GM12875 (cell line): ENCODE data around the gene MAST4.
A peak's percentile ranks its signal among the peaks of the same experiment; 100 is the strongest.
"Not testable (repeated sequence)": the region's sequence is repeated elsewhere in the genome, so short reads cannot be mapped to it uniquely, and the experiment has no call there.

ENCODE experiments used
- H3K4me3 ChIP-seq: one replicate; pipeline ENCODE4 v1.5.1; 2011; ENCODE audit warnings: low read depth, low read length, control low read depth
- TF ChIP-seq, protein P1 (sequence below): IDR thresholded peaks from 2 replicates; pipeline ENCODE4 v1.5.1; 2011; ENCODE audit warnings: low read depth, mild to moderate bottlenecking, control low read depth, inconsistent platforms, low read length, moderate library complexity, borderline replicate concordance; ENCODE audit not compliant: insufficient read depth

MAST4 gene

DNA sequence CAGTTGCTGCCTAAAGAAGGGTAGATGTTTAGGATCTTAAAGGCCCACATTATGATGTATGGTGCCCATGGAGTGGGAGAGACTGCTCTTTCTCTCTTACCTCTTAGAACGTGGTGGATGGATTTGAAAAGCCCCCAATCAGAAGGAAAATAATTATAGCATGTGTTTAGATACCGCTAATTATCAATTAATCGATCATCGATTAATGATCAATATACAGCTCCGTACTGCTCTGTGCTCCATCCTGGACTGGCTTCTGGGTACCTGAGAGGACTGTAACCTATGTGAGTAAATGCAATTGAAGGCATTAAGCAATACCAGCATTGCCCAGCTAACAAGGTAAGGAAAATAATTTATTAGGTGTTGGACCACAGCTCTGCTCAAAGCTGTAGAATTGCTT, 149.1 kb downstream of the MAST4 start:
- no peak overlapping the region for H3K4me3 ChIP-seq
- TF ChIP-seq, protein P1, sequence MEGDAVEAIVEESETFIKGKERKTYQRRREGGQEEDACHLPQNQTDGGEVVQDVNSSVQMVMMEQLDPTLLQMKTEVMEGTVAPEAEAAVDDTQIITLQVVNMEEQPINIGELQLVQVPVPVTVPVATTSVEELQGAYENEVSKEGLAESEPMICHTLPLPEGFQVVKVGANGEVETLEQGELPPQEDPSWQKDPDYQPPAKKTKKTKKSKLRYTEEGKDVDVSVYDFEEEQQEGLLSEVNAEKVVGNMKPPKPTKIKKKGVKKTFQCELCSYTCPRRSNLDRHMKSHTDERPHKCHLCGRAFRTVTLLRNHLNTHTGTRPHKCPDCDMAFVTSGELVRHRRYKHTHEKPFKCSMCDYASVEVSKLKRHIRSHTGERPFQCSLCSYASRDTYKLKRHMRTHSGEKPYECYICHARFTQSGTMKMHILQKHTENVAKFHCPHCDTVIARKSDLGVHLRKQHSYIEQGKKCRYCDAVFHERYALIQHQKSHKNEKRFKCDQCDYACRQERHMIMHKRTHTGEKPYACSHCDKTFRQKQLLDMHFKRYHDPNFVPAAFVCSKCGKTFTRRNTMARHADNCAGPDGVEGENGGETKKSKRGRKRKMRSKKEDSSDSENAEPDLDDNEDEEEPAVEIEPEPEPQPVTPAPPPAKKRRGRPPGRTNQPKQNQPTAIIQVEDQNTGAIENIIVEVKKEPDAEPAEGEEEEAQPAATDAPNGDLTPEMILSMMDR: no peak

- TF ChIP-seq, protein P1: no peak
- no peak overlapping the region for H3K4me3 ChIP-seq
Observed at GRCh38 chr5:66747607-66748006, 151.4 kb downstream of the MAST4 start.

DNA sequence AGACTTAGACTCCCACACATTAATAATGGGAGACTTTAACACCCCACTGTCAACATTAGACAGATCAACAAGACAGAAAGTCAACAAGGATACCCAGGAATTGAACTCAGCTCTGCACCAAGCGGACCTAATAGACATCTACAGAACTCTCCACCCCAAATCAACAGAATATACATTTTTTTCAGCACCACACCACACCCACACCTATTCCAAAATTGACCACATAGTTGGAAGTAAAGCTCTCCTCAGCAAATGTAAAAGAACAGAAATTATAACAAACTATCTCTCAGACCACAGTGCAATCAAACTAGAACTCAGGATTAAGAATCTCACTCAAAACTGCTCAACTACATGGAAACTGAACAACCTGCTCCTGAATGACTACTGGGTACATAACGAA, 156.5 kb downstream of the MAST4 start:
- not testable (repeated sequence) for H3K4me3 ChIP-seq

DNA sequence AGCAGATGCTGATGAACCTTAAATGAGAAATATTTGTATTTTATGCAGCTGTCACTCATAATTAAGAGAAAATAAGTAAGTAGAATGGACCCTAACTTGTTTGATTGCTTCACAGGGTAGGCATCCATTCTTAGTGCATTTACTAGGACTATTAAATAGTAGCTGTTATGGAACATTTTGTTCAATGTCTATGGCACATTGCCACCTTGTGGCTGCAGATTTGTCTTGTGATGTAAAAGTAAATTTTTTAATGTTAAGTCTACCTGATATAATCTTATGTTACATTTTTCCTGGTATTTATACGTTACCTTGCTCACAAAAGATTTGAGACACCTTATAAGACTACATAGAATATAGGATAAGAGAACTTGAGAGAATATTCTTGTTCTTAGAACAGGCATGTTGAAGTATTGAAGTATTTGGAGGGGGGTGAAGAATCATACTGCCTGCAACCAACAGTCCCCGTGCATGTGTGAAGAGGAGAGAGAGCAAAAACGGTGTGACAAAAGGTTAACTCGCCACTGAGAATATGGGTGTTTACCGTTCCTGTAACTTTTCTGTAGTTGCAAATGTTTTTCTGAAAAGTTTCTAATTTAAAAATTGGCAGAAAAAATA, 161.1 kb downstream of the MAST4 start:
- TF ChIP-seq, protein P1: 0 out of 2 replicates have a peak, but pooled peaks have one; percentile 8

GRCh38 chr5:66757834-66758371, 161.7 kb downstream of the MAST4 start:
- TF ChIP-seq, protein P1: no peak
- no peak overlapping the region for H3K4me3 ChIP-seq

More for the DNA sequence above, 161.1 kb downstream of the MAST4 start:
- H3K4me3 ChIP-seq: no peak overlapping the region

GRCh38 chr5:66769030-66769733, 173.0 kb downstream of the MAST4 start:
- TF ChIP-seq, protein P1: no peak

DNA sequence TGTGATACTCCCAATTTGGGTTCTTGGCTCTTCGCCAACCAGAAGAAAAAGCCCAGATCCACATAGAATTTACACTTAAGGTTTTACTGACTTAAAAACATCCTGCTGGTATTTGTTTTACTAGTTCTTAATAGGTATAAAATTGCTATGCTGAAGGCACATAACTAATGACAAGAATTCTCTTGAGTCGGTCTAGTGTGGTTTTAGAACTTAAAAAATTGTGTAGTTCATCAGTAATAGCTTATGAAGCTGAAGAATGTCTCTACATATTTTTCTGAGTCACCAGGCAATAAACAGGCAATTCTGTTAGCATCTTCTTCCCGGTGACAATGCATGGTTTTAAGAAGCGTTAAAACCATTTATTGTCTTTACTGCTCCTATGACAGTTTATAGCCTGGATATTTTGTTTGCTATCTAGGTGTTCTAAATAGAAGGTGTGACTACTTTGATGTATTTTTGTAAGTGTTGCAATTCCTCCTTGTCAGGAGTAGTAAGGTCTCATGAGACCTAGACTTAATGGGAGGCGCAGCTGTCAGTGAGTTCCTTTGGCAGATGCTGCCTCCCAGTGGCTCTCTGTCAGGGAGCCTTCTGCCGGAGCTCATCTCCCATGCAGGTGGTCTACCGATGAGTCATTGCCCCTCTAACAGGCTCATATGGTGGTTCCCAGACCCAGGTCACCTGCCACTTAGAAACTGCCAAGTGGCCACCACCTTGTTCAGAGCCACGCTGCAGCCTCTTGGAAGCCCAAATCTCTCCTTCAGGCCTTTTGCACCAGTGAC, 173.8 kb downstream of the MAST4 start:
- TF ChIP-seq, protein P1: no peak
- no peak overlapping the region for H3K4me3 ChIP-seq

More at GRCh38 chr5:66769030-66769733, 173.0 kb downstream of the MAST4 start:
- H3K4me3 ChIP-seq: no peak overlapping the region
